Fibroblast of pulmonary artery (primary cell): Measurements from ENCODE around the gene DCBLD2.

Experiments
- DNase-seq: peaks from one replicate; pipeline ENCODE4 v3.0.0-alpha.2; 2010; ENCODE audit warnings: low read depth
- H3K4me3 ChIP-seq: replicated peaks from 2 replicates; pipeline ENCODE4 v1.5.1; 2011; ENCODE audit warnings: low read depth, mild to moderate bottlenecking, control low read depth, low read length, moderate library complexity
- TF ChIP-seq, protein P1 (sequence below): IDR thresholded peaks from 2 replicates; pipeline ENCODE4 v1.5.1; 2011; ENCODE audit warnings: mild to moderate bottlenecking, control low read depth, low read length, inconsistent platforms; ENCODE audit errors: missing control alignments

DCBLD2 gene

DNA sequence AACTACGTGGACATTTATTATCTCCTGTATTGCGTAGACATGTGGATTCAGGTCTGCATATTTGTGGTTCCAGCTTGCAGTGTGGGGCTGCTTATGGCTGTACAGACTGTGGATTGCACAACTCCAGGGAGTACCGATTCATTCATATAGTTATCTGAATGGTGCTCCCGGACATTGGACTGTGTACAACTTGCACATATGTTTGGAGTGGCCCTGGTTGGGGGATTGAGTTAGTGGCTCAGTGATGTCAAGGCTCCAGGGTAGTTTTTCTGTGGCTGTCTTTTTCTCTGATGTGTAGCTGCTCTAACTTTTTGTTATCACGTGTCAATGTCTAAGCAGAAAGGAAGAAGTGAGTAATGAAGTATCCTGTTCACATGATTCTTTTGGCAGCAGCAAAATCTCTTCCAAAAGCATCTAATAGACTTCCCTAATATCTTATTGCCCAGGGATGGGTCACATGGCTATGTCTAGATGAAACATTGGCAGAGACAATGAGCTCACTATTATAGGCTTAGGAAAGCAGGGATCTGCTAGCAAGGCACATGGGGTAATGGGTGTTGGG, 122.6 kb downstream of the DCBLD2 start:
- TF ChIP-seq, protein P1, sequence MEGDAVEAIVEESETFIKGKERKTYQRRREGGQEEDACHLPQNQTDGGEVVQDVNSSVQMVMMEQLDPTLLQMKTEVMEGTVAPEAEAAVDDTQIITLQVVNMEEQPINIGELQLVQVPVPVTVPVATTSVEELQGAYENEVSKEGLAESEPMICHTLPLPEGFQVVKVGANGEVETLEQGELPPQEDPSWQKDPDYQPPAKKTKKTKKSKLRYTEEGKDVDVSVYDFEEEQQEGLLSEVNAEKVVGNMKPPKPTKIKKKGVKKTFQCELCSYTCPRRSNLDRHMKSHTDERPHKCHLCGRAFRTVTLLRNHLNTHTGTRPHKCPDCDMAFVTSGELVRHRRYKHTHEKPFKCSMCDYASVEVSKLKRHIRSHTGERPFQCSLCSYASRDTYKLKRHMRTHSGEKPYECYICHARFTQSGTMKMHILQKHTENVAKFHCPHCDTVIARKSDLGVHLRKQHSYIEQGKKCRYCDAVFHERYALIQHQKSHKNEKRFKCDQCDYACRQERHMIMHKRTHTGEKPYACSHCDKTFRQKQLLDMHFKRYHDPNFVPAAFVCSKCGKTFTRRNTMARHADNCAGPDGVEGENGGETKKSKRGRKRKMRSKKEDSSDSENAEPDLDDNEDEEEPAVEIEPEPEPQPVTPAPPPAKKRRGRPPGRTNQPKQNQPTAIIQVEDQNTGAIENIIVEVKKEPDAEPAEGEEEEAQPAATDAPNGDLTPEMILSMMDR, result no peak
- peak; percentile 99 for DNase-seq
- H3K4me3 ChIP-seq, result no peak overlapping the region

DNA sequence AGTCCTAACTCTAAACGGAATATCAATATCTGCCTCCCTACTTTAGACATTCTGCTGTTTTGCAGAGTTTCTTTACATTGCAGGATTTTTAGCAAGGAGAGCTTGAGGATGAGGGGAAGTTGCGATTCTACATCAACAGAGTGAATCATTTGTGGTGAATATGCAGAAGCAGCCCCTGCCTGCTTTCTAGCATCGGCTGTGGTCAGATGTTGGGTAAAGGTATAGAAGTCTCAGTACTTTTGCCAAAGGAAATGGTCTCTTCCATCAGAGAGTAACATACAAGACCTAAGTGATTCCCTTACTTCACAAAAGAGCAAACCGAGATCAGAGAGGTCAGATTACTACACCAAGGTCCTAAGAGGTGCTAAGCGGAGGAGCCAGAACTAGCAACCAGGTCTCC, 123.1 kb downstream of the DCBLD2 start:
- no peak overlapping the region for H3K4me3 ChIP-seq
- no peak for DNase-seq
- TF ChIP-seq, protein P1, result no peak

DNA sequence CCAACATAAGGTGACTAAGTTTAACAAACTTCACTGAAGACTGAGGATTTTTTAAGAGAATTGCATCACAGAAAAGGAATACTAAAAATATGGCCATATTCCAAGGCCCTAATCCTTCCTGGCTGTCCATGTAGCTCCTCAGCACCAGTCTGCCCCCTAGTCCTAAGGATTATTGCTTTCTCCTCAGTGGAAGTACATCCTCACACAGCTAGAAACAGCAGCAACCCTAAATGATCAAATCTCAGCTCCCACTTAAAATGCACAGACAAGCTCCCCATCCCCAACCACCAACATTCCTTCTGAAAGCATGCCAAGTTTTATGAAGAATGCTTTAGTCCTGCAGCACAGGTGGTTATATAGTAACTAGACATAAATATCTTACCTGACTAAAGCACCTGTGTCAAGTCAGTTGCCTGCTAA, 123.7 kb downstream of the DCBLD2 start:
- DNase-seq, result peak; percentile 85
- no peak overlapping the region for H3K4me3 ChIP-seq
- TF ChIP-seq, protein P1, result peak; percentile 33

DNA sequence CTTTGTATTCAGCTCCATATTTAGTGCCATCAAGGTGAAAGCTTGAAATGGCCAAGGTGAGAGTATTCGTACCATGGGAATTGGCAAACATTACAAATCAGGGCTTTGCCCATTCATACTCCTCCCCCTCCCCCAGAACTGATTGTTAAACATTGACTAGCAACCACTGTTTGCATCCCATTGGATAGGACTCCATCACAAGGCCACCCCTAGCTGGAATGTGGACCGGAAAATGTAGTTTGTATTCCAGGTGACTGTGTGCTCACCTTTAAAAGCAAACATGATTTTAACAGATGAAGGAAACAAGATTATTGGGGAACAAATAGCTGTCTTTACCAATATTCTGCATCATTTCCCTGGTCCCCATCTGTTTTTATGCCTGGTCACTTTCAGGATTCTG, 124.2 kb downstream of the DCBLD2 start:
- TF ChIP-seq, protein P1, result no peak
- no peak overlapping the region for H3K4me3 ChIP-seq
- no peak for DNase-seq

DNA sequence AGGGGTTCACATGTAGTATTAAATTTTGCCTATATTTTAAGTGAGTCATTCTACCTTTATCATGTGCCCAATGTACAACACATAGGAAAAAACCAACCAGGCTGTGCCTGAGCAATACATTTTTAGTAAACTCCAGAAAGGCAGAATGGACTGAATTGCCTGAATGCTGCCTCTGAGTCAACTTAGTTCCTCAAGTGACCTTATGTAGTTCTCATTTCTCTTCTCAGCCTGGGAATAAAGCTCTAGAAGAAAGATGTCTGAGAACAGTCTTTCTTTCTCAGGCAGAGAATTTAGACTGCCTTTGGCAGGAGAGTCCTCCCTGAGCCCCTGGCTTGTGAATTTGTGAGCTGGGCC, 125.4 kb downstream of the DCBLD2 start:
- TF ChIP-seq, protein P1, result no peak
- DNase-seq, result no peak
- no peak overlapping the region for H3K4me3 ChIP-seq

DNA sequence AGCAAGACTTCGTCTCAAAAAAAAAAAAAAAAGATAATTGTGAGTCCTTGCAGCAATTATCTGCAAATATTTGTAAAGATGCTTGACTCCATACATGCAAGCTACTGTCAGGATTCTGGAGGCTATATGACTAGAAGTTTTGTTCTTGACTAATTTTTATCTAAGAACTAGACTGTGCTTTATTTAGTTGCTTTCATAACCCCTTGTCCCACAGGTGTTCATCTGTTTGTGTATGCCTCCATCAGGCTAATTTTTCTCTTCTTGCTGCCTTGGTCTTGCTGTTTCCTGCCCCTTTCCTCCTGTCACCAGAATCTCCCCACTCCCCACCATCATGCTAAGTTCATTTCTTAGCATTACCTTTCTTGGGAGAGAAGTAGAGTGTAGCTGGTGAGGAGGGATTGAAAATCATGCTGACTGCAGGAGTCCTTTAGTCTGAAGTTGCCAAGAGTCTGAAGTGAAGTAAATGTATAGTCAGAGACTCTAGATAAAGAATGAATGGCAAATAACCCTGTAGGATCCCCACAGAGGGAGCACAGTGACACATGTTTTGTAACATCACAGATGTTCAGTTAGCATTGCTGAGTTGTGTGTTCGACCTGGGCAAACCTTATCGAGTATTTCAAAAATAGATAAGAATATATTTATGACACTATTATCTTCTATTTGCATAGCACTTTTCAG, 125.9 kb downstream of the DCBLD2 start:
- TF ChIP-seq, protein P1, result no peak
- DNase-seq, result no peak
- H3K4me3 ChIP-seq, result no peak overlapping the region

DNA sequence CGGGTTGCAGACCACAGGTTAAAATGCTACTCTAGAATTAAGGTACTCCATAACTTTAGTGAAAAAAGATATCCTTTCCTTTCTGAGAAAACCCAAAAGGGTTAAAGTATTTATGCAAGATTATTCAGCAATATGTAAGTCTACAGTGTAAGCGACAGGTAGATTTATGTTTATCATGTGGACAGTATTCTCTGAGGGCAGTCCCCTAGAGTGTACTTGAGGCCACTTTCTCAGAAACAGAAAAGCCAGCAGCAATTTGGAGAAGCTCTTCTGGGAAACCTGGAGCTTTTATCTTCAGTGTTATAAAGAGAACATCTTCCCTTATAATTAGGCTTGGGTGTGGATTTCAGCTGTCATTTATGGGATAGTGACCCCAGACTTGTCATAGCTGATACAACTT, 129.5 kb downstream of the DCBLD2 start:
- TF ChIP-seq, protein P1, result no peak
- no peak overlapping the region for H3K4me3 ChIP-seq
- no peak for DNase-seq
